HG03108 (cell line): ENCODE results near the gene TMEM51.
"Not testable (repeated sequence)": the region's sequence is repeated elsewhere in the genome, so short reads cannot be mapped to it uniquely, and the experiment has no call there.

Experiments
- ATAC-seq: cut with Tn5 transposase; IDR thresholded peaks from one replicate; pipeline ENCODE4 v1.9.1; 2021; ENCODE audit warnings: moderate library complexity; ENCODE audit not compliant: unreplicated experiment

TMEM51 gene

GRCh38 chr1:15125101-15125745 lies 28.3 kb upstream of the TMEM51 start:
- ATAC-seq, result no peak

GRCh38 chr1:15128077-15128476 lies 25.5 kb upstream of the TMEM51 start:
- ATAC-seq, result no peak

DNA sequence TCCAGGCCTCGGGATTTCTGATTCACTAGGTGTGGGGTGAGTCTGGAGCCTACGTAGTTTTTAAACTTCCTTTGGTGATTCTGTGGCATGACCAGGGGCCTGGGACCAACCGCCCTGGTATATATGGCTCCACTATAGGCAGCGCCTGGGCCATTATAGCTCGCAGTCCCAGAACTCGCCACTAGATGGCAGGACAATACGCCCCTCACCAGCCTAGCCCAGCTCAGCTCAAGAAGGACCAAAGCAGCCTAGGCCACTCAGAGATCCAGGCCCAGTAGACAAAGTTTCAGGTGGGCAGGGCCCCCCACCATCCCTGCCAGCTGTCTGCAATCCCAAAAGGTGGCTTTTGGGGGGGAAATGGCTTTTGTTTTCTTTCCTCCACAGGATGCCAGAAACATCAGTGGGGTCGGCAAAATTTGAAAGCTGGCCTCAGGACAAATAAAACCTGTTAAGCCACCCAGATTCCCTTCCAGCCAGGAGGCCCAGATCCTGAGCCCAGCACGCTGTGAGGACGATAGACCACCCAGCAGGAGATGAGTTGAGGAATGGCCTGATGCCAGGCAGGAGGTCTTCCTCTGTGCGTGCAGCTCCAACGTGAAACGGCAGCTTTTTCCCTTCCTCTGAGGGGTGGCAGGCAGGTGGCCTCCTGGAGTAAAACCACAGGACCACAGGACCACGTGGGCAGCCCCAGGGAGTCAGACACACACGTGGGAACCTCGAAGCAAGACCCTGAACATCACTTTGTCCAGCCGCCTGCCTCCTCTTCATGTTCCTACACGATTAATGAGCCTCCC lies 24.8 kb upstream of the TMEM51 start:
- no peak for ATAC-seq

- ATAC-seq, result no peak
Measured at GRCh38 chr1:15129944-15130343, 23.6 kb upstream of the TMEM51 start.

DNA sequence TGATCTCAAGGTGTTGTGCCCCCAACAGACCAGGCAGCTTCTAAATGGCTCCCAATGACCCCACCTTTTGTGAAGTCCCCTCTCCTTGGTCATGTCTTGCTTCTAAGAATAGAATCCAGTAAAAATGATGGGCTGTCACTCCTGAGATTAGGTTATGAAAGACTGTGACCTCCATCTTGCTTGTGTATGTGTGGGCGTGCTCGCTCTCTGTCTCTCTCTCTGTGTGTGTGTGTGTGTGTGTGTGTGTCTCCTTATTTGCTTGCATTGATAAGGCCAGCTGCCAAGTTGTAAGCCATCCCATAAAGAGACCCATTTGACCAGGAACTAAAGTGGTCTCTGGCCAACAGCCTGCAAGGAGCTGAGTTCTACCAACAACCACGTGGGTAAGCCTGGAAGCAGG lies 22.9 kb upstream of the TMEM51 start:
- no peak for ATAC-seq

- ATAC-seq, result no peak
Measured at GRCh38 chr1:15132965-15133364, 20.6 kb upstream of the TMEM51 start.

- no peak for ATAC-seq
Measured at GRCh38 chr1:15134285-15134684, 19.3 kb upstream of the TMEM51 start.

GRCh38 chr1:15135604-15136003 lies 17.9 kb upstream of the TMEM51 start:
- ATAC-seq, result not testable (repeated sequence)

DNA sequence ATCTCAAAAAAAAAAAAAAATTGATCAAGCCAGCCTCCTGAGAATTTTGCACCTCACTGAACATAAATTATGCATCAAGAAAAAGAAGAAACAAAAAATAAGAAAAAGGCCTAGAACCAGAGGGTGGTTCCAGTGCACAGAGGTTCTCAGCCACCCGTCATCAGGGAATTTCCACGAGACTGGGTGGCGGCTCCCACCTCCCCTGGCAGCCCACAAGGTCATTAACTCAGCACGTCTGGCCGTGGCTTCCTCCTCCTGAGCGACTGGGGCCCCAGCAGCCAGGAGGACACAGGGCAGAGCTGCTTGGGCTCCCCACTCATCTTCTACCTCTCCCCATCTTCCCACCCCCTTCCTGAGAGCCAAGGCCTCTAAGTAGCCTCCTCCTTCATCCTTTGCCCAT lies 15.7 kb upstream of the TMEM51 start:
- ATAC-seq, result no peak

DNA sequence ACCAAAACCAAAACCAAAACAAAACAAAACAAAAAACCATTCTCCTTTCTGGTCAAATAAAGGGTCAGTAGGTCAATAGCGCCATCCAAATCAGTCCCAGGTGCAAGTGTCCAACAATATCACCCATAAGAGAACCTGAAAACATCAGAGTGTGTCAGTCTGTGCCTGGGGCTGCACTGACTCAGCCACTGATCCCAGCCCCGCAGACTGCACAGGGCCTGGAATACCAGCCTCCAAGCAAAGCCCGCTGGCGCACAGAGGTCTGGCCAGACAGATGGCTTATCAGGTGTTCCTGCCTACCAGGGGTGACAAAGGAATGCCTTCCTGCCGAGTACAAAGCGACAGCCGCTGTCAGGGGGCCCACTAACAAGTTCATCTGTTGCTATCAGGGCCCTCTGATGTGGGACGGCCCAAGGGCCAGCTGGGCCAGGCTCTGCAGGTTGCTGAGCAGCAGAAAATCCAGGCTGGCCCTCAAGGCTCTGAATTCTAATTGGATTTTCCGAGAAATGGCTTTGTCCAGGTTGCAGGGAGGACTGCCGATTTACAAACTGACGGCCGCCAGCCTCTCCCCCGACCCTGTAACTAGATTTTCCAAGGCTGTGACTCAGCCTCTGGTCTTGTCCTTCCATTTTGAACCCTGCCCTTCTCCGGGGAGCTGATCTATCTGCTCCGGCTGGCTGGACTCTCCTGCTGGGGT lies 13.7 kb upstream of the TMEM51 start:
- ATAC-seq, result no peak

DNA sequence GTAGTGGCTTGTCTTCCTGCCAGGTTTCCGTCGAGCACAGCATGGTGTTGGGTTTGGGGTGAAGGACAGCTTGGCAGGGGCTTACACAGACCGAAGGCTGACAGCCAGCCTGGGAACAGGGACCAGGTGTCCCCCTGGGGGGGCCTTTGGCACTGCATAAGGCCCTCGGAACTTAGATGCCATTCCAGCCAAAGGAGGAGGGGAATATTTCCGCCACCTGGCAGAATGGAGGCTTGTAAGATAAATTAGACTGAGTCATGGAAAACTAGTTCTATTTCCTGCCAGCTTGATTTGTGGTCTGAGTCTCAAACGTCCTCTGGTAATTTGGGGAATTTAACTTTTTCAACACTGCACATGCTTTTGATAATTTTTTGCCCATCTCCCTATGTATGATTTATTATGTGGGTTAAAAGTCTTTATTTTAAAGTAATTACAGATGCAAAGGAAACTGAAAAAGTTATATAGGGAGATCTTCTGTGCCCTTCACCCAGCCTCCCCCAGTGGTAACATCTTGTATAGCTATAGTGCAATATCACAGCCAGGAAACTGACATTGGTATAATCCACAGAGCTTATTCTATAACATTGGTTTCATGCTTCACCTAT lies 11.5 kb upstream of the TMEM51 start:
- ATAC-seq, result no peak

DNA sequence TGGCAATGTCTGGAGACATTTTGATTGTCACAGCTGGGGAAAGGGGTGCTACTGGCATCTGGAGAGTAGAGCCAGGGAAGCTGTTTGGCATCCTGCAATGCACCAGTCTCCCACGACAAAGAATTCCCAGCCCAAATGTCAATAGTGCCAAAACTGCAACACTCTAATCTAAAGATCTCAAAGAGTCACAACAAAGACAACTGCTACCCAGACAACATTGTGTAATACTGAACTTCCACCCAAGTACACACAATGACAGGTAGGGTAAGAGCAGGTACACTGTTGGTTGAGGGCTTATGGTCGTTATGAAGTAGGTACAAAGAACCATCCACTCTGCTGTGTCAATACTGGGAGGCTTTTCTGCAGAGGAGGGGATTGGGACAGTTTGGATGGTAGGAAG lies 8.2 kb upstream of the TMEM51 start:
- no peak for ATAC-seq

DNA sequence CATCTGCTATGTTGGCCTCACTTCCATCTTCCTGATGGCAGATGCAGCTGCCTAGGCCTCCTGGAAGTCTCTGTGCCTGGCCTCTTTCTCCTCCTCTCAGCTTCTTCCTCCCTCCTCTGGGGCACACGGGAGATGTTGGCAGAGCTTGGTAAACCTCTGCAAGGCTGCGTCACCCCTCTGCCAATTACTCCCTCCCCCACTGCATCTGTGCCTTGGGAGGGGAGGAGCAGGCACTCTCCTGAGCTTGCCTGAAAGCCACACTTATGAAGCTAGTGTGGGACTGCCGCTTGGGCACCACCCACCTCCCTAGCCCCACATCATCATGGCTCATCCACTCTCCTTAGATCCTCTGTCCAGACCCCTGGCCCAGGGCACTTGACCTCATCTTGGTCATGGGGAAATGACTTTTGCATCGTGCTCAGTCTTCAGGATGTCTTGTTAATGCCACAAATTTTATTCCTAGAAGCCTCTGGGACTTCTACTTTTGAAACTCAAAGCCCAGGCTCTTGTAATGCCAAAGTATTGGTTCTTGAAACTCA lies 7.3 kb upstream of the TMEM51 start:
- no peak for ATAC-seq

DNA sequence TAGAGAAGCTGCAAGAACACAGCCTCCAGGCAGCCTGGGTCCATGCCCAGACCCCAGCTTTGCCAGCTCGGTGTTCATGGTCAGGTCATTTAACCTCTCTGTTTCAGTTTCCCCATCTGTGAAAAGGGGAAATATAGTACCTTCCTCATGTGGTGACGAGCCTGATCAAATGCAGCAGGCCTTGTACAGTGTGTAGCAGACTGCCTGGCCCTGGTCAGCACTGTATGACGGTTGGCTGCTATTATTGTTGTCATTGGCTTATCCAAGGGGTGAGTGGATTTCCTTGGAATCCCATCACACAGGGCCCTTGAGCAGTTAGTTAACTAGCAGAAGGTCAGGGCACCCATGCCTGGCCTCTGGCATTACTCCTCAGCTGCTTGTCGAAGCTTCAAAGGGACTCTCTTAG lies 6.6 kb upstream of the TMEM51 start:
- no peak for ATAC-seq

DNA sequence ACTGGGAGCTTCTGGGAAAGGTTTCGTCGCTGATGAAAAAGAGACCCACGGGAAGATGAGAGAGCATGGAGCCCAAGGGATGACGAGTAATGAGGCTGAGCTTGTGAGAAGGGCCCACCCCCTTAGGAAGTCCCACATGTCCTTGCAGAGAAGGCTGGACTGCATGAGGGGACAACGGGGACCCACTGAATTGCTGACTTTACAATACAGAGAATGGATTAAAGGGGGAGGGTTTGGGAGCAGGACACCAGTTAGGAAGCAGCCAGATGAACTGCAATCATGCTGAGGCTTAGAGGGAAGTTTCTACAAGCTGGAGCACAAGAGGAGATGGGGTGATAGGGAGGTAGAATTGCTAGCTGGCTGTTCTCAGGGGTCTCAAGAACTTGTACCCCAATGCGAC lies 5.5 kb upstream of the TMEM51 start:
- no peak for ATAC-seq

- no peak for ATAC-seq
Measured at GRCh38 chr1:15148475-15148874, 5.1 kb upstream of the TMEM51 start.

GRCh38 chr1:15148941-15149340 lies 4.6 kb upstream of the TMEM51 start:
- ATAC-seq, result no peak

GRCh38 chr1:15150376-15150775 lies 3.2 kb upstream of the TMEM51 start:
- no peak for ATAC-seq

DNA sequence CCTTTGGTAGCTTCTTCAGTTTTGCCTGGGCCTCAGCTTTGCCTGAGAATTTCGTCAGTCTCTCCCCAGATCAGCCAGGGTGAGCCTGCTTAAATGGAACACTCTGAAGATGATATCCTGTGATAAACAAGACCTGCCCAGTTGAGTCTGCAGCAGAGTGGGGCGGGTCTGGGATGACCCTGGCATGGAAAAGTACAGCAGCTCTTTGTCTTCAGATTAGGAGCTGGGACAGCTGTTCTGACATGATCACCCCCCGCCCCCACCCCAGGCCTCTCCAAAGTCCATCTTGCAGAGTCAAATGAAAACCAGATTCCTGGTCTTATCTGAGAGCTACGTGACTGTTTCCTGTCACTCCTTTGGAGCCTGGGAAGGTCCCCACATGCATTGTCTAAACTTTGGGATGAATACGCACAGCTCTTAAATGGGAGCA lies 2.2 kb upstream of the TMEM51 start:
- no peak for ATAC-seq

GRCh38 chr1:15151871-15152270 lies 1.7 kb upstream of the TMEM51 start:
- ATAC-seq, result no peak
